Osteocyte (in vitro differentiated cells): Measurements from ENCODE around the gene ABL2. TPM values are rescaled to one million over a fixed set of nuclear protein-coding genes. Genes with fewer than 3 reads are reported as not detected.

Experiments used
- DNase-seq: peaks from one replicate; pipeline ENCODE4 v3.0.0; 2021; ENCODE audit warnings: mixed read lengths; ENCODE audit not compliant: unreplicated experiment; ENCODE audit errors: extremely low spot score
- H3K27ac Mint-ChIP-seq: one replicate; pipeline ENCODE4 v1.8.0; 2021; ENCODE audit warnings: mild to moderate bottlenecking, mixed read lengths; ENCODE audit not compliant: unreplicated experiment
- H3K27me3 Mint-ChIP-seq: one replicate; pipeline ENCODE4 v1.8.0; 2021; ENCODE audit warnings: mixed read lengths; ENCODE audit not compliant: unreplicated experiment
- H3K36me3 Mint-ChIP-seq: one replicate; pipeline ENCODE4 v1.8.0; 2021; ENCODE audit warnings: mixed read lengths; ENCODE audit not compliant: unreplicated experiment
- H3K4me1 Mint-ChIP-seq: one replicate; pipeline ENCODE4 v1.8.0; 2021; ENCODE audit warnings: mixed read lengths; ENCODE audit not compliant: unreplicated experiment
- H3K4me3 Mint-ChIP-seq: one replicate; pipeline ENCODE4 v1.8.0; 2021; ENCODE audit warnings: mild to moderate bottlenecking, moderate library complexity, mixed read lengths; ENCODE audit not compliant: unreplicated experiment
- H3K9me3 Mint-ChIP-seq: one replicate; pipeline ENCODE4 v1.8.0; 2021; ENCODE audit warnings: mixed read lengths; ENCODE audit not compliant: unreplicated experiment
- total RNA-seq: library from RNA; stranded (reverse); gene quantifications from 2 replicates; pipeline ENCODE4 v1.2.1, GENCODE V29; 2021
- TF ChIP-seq, protein P1 (sequence below): fragments of 200-600 bp; sonication (generic); IDR thresholded peaks from 2 replicates; pipeline ENCODE4 v1.5.0; 2021; ENCODE audit warnings: antibody characterized with exemption, mild to moderate bottlenecking, moderate library complexity

The ABL2 gene
- total RNA-seq, 1 donor from 2014 or later: 36.3 TPM

DNA sequence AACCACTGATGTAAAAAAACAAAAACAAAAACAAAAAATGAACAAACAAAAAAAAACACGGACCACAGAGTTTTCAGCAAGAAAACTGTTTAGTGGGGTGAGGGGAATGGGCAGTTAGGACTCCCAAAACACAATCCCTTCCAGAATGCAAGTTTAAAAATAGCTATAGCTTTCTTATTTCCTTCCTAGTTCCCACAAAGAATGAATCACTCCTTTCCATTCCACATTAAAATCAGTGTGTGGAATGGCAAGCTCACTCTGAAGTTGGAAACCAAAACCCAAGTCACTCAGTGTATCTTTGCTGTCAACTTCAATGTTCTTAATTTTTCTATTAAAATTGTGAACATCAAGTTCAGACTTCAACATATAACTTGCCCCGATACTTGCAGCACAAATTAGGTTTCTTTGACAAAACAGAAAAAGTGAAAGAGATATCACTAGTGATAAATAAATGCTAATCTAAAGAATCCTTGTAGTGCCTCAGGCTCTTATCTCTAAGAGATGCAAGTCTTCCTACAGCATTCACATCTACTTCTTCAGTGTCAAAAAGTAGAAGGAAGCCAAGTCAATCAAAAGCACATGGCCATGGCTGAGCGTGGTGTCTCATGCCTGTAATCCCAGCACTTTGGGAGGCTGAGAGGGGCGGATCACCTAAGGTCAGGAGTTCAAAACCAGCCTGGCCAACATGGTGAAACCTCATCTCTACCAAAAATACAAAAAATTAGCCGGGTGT lies 102.1 kb downstream of the ABL2 start:
- H3K4me1 Mint-ChIP-seq: peaks cover 35% of the 10 kb centered on the region
- H3K4me3 Mint-ChIP-seq: no peak overlapping the region
- peaks cover 14% of the 10 kb centered on the region for H3K36me3 Mint-ChIP-seq
- no peaks in the 10 kb centered on the region for H3K9me3 Mint-ChIP-seq
- H3K27me3 Mint-ChIP-seq: no peaks in the 10 kb centered on the region
- no peak for DNase-seq
- H3K27ac Mint-ChIP-seq: peak overlapping the region; percentile 63
- TF ChIP-seq, protein P1, sequence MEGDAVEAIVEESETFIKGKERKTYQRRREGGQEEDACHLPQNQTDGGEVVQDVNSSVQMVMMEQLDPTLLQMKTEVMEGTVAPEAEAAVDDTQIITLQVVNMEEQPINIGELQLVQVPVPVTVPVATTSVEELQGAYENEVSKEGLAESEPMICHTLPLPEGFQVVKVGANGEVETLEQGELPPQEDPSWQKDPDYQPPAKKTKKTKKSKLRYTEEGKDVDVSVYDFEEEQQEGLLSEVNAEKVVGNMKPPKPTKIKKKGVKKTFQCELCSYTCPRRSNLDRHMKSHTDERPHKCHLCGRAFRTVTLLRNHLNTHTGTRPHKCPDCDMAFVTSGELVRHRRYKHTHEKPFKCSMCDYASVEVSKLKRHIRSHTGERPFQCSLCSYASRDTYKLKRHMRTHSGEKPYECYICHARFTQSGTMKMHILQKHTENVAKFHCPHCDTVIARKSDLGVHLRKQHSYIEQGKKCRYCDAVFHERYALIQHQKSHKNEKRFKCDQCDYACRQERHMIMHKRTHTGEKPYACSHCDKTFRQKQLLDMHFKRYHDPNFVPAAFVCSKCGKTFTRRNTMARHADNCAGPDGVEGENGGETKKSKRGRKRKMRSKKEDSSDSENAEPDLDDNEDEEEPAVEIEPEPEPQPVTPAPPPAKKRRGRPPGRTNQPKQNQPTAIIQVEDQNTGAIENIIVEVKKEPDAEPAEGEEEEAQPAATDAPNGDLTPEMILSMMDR: no peak

DNA sequence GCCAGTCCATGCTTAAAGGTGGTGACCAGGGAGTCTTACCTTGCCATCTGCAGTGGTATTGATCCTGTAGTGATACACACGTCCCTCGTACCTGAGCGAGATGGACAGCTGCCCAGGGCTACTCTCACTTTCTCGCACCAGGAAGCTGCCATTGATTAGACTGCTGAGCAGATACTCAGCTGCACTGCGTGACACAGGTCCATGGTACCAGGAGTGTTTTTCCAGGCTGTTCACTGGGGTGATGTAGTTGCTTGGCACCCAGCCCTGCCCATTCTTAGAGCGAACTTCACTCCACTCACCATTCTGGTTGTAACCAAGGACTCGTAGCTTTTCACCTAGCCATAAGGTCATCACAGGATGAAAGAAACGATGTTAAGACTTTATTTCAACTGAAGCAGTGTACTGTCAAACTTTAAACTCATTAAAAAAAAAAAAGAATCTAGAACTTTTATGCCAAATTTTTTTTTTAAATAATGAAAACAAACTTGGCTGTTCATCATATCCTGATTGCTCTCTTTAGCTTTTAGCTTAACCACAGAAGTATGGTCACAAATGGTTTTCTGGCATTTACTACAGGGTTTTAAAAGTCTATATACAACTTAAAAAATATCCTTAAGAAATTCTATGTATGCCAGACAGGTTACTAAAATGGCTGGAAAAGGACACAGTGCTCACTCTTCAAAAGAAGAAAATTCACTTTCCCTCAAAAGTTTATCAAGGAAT lies 103.0 kb downstream of the ABL2 start:
- no peak for DNase-seq
- H3K9me3 Mint-ChIP-seq: no peaks in the 10 kb centered on the region
- peak overlapping the region; percentile 63 for H3K27ac Mint-ChIP-seq

DNA sequence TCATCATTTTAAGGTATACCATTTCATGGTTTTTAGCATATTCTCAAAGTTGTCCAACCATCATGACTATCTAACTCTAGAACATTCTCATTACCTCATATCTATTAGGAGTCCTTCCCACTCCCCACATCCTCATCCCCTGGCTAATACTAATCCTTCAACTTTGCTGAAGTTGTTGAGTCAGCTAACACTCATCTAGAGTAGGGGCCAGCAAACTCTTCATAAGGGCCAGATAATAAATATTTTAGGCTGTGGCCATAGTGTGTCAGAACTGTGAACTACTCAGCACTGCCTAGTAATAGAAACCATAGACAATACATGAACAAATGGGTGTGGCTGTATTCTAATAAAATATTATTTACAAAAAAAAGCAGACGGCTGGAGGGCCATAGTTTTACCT lies 104.6 kb downstream of the ABL2 start:
- Mint-ChIP-seq H3K27ac (peak overlapping the region; percentile 61), H3K36me3 (peaks cover 16% of the 10 kb centered on the region), H3K9me3 (no peaks in the 10 kb centered on the region), H3K4me1 (peaks cover 28% of the 10 kb centered on the region), H3K4me3 (no peak overlapping the region), H3K27me3 (no peaks in the 10 kb centered on the region)
- TF ChIP-seq, protein P1: no peak
- DNase-seq: no peak

More for the DNA sequence above, 103.0 kb downstream of the ABL2 start:
- Mint-ChIP-seq H3K4me1 (peaks cover 30% of the 10 kb centered on the region), H3K27me3 (no peaks in the 10 kb centered on the region), H3K4me3 (no peak overlapping the region), H3K36me3 (peaks cover 14% of the 10 kb centered on the region)
- TF ChIP-seq, protein P1: no peak

DNA sequence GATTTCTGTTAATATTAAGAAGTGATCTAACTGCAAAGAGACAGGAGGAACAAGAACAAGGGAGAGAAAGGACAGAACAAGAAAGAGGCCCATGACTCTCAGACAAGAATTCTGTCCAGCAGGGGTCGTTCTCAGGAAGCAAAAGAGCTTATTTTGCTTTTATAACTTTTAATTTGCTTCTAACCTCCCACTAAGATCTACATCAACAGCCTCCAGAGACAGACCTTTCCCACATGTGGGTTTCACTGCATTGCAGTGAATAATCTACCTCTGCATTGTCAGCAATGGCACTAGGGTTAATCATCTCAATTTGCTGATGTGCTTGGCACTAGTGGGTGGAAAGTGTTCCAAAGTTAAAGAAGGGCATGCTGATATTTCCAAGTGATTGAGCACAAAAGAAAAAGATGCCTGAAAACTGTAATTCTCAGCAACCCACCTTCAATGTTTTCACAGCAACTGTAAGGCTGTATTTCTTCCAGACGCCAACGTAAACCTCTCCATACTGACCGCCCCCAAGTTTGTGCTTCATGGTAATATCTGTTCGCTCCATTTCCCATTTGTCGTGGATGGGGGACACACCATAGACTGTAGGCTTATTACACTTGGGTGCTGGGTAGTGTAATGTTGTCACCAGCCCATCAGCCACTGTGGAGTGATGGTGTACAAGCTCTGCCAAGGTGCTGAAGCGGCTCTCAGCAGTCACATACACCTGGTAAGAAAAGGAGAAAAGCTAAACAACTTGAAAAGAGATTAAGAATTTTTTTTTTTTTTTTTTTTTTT lies 108.1 kb downstream of the ABL2 start:
- TF ChIP-seq, protein P1: peak; percentile 80
- Mint-ChIP-seq H3K36me3 (peaks cover 32% of the 10 kb centered on the region), H3K27ac (peak overlapping the region; percentile 18), H3K27me3 (no peaks in the 10 kb centered on the region), H3K9me3 (no peaks in the 10 kb centered on the region), H3K4me1 (peaks cover 8% of the 10 kb centered on the region), H3K4me3 (no peak overlapping the region)
- no peak for DNase-seq
